AG08395 (cell line): ENCODE data around the gene ADCY4.
"Not testable (repeated sequence)": the region's sequence is repeated elsewhere in the genome, so short reads cannot be mapped to it uniquely, and the experiment has no call there.

Experiments used
- DNase-seq: peaks from one replicate; pipeline ENCODE4 v3.0.0; 2012; ENCODE audit warnings: mixed read lengths, low spot score

The ADCY4 gene

DNA sequence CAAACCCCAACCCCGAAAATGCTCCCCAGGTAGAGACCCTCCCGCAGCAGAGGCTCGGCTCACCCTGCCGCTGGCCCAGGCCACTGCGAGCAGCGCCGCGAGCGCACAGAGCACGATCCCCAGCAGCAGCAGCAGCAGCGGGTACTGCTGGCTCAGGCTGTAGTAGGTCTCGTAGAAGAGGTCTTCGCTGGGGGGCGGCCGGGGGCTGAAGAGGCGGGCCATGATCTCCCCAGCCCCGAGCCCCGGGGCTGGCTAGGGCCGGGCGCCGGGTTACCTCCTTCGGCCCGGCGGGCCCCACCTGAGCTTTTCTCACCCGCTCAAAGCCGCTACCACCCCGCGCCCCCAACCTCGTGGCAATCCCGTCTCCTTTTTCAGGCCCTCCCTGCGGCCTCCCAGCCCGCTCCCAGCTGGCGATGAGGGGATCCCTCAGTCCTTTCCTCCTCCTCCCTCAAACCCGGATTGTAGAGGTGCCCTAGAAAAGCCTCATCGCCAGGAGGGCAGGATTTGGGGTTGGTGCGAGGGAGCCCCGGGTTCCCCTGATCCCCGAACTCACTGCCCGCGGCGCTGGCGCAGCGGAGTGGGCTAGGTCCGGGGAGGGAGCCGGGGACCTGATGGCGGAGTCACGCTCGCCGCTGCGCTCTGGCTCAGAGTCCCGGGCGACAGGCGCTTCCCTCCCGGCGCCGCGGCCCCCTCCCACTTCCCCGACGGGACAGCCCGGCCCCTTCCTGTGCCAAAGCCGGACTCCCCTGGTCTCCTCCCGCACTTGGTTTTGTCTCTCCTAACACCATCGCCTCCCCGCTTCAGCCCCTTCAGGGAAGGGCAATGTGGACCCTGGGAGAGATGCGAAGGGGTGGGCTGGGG is at the start of gene ADCY4:
TSS of gene ADCY4 (minus strand) at position 641 of the 861 bp plus-strand sequence. CDS start at position 222, 419 bp downstream.
- DNase-seq = no peak

GRCh38 chr14:24384169-24384568 is 49.3 kb upstream of the ADCY4 start:
- no peak for DNase-seq

- DNase-seq = no peak
These were observed 47.1 kb upstream of the ADCY4 start for GRCh38 chr14:24382064-24382371.

GRCh38 chr14:24381363-24382063 is 46.6 kb upstream of the ADCY4 start:
- DNase-seq = no peak

GRCh38 chr14:24379907-24380730 is 45.2 kb upstream of the ADCY4 start:
- no peak for DNase-seq

- DNase-seq = no peak
These were observed 44.4 kb upstream of the ADCY4 start for GRCh38 chr14:24378981-24379906.

- DNase-seq = no peak
These were observed 43.5 kb upstream of the ADCY4 start for GRCh38 chr14:24378327-24378726.

DNA sequence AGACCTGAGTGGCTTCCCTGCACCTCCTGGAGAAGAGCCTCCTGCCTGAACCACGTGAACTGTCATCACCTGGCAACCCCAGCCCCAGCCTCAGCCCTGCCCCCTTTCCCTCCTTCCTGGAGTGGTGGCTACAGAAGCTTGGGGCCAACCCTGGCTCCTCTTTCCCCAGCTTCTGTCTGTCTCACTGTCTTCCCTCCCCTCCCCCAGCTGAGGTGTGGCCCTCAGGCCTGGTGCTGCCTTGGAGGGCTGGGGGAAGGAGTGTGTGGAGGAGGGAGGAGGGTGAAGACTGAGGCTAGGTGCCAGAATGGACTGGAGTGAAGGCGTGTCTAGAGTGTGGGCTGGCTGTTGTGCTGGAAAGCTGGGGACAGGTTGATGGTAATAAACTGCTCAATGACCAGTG is 42.8 kb upstream of the ADCY4 start:
- no peak for DNase-seq

DNA sequence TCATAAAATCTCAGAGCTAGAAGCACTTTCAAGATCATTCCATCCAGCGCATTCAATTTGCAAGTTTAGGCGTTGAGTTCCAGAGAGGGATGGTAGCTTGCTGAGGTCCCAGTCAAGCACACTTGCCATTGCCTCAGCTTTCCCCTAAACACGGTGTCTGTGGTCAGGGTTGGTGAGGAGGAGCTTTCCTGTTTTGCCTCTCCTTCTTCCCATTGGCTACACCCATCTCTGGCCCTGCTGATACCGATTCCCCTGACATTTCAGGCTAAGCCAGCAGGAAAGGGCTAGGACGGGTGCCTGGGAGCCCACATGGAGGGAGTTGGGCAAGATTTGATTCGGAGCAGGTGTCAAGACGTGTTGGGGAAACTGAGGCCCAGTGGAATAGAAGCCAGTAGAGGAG is 42.3 kb upstream of the ADCY4 start:
- no peak for DNase-seq

GRCh38 chr14:24376448-24377070 is 41.7 kb upstream of the ADCY4 start:
- DNase-seq = no peak

GRCh38 chr14:24372701-24373416 is 38.0 kb upstream of the ADCY4 start:
- no peak for DNase-seq

DNA sequence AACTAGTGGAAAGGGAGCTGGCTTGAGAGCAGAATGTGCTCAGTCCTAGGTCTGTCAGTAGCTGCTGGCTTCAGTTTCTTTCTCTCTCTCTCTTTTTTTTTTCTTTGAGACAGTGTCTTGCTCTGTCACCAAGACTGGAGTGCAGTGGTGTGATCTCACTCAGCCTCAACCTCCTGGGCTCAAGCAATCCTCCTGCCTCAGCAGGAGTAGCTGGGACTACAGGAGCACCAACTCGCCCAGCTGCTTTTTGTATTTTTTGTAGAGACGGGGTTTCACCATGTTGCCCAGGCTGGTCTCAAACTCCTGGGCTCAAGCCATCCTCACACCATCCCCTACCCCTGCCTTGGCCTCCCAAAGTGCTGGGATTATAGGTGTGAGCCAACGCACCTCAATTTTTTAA is 36.7 kb upstream of the ADCY4 start:
- not testable (repeated sequence) for DNase-seq

- DNase-seq = no peak
These were observed 35.9 kb upstream of the ADCY4 start for GRCh38 chr14:24370748-24371147.

- DNase-seq = no peak
These were observed 35.2 kb upstream of the ADCY4 start for GRCh38 chr14:24369907-24370687.

- DNase-seq = no peak
These were observed 34.6 kb upstream of the ADCY4 start for GRCh38 chr14:24369463-24369862.

GRCh38 chr14:24368562-24369252 is 33.8 kb upstream of the ADCY4 start:
- DNase-seq = peak; percentile 89

DNA sequence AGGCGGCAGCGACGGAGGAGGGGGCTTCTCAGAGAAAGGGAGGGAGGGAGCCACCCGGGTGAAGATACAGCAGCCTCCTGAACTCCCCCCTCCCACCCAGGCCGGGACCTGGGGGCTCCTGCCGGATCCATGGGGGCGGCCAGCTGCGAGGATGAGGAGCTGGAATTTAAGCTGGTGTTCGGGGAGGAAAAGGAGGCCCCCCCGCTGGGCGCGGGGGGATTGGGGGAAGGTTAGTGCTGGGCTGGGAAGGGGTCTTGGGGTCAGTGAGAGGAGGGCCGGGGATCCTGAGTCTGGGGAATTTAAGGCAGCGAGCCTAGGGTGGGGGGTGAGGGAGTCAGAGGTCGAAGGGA is 33.3 kb upstream of the ADCY4 start:
- DNase-seq = no peak

DNA sequence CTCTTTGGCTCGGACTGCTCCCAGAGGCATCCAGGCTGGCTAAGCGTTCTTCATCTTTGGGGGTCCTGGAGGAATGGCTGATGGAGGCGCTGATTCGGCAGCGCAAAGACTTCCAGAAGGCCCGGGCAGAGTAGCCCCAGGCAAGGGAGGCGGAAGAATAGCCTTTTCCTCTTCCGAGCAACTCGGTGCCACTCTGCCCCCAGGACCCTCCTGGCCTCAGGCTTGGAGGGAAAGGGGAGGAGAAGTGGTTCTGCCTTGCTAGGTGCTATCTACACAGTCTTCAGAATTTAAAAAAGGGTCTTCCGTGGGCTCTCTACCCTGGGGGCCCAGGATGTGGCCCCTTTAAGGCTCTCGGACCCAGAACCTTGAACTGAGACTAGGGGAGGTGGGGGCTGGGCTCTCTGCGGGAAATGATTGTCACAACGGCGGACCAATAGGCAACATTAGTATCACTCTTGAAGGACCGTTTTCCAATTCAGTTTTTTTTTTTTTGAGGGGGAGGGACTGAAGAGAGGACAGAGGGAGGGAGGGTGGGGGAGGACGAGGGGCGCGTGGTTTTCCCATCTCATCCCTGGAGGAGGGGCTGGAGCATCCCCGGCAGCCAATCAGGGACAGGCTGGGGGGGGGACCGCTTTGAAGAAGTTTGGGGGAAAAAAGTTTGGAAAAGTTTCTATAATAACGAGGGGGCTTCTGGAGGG is 32.8 kb upstream of the ADCY4 start, which contains the start of gene NFATC4:
TSS of gene NFATC4 (plus strand) at position 671 of the 698 bp plus-strand sequence. CDS start 157 bp downstream, outside the sequence.
- DNase-seq = peak; percentile 92
